Nephron (organoid): ENCODE data around the gene GOLPH3.

Experiments used
- H3K27ac Mint-ChIP-seq, 3 experiments: 2 replicates each; pipeline ENCODE4 v1.8.0; 2020; ENCODE audit warnings: mixed read lengths in 3 of 3, mild to moderate bottlenecking in 2 of 3, moderate library complexity in 1 of 3
- H3K27me3 Mint-ChIP-seq: 2 replicates; pipeline ENCODE4 v1.8.0; 2021; ENCODE audit warnings: low read depth, mild to moderate bottlenecking, moderate library complexity, mixed read lengths
- H3K36me3 Mint-ChIP-seq: 2 replicates; pipeline ENCODE4 v1.8.0; 2020; ENCODE audit warnings: low read depth, mixed read lengths
- H3K4me1 Mint-ChIP-seq: 2 replicates; pipeline ENCODE4 v1.8.0; 2020; ENCODE audit warnings: mixed read lengths
- H3K4me3 Mint-ChIP-seq, 3 experiments: 2 replicates each; pipeline ENCODE4 v1.8.0; 2020; ENCODE audit warnings: mild to moderate bottlenecking in 3 of 3, mixed read lengths in 3 of 3, moderate library complexity in 2 of 3
- H3K9me3 Mint-ChIP-seq: 2 replicates; pipeline ENCODE4 v1.8.0; 2020; ENCODE audit warnings: mixed read lengths
- CTCF ChIP-seq, 3 experiments: fragments of 200-600 bp; sonication (generic); IDR thresholded peaks; one replicate each; pipeline ENCODE4 v1.5.0; 2021; ENCODE audit warnings: antibody characterized with exemption in 3 of 3; ENCODE audit not compliant: unreplicated experiment in 3 of 3

GOLPH3 gene

GRCh38 chr5:32090755-32091128 lies 83.4 kb downstream of the GOLPH3 start:
- no peak overlapping the region for H3K4me3 Mint-ChIP-seq

GRCh38 chr5:32090026-32090754 lies 83.9 kb downstream of the GOLPH3 start:
- no peaks in the 10 kb centered on the region for H3K9me3 Mint-ChIP-seq
- no peak overlapping the region for H3K27ac Mint-ChIP-seq
- H3K36me3 Mint-ChIP-seq, result peaks cover 32% of the 10 kb centered on the region
- peaks cover under 1% of the 10 kb centered on the region for H3K4me1 Mint-ChIP-seq
- TF ChIP-seq CTCF (IDR thresholded peaks at IDR 0.05; ENCODE audit: unreplicated experiment in 3 of 3), result no peak
- H3K4me3 Mint-ChIP-seq, result no peak overlapping the region
- H3K27me3 Mint-ChIP-seq, result no peaks in the 10 kb centered on the region

More at GRCh38 chr5:32090755-32091128, 83.4 kb downstream of the GOLPH3 start:
- Mint-ChIP-seq H3K36me3 (peaks cover 33% of the 10 kb centered on the region), H3K27ac (no peak overlapping the region), H3K4me1 (peaks cover 4% of the 10 kb centered on the region), H3K9me3 (no peaks in the 10 kb centered on the region), H3K27me3 (no peaks in the 10 kb centered on the region)
- no peak for TF ChIP-seq CTCF (IDR thresholded peaks at IDR 0.05; ENCODE audit: unreplicated experiment in 3 of 3)

GRCh38 chr5:32089146-32090000 lies 84.7 kb downstream of the GOLPH3 start:
- no peak overlapping the region for H3K4me3 Mint-ChIP-seq
- TF ChIP-seq CTCF (IDR thresholded peaks at IDR 0.05; ENCODE audit: unreplicated experiment in 3 of 3), result no peak
- peaks cover 29% of the 10 kb centered on the region for H3K36me3 Mint-ChIP-seq
- H3K4me1 Mint-ChIP-seq, result no peaks in the 10 kb centered on the region
- no peaks in the 10 kb centered on the region for H3K27me3 Mint-ChIP-seq
- no peak overlapping the region for H3K27ac Mint-ChIP-seq
- no peaks in the 10 kb centered on the region for H3K9me3 Mint-ChIP-seq

- Mint-ChIP-seq H3K4me1 (no peaks in the 10 kb centered on the region), H3K36me3 (peaks cover 22% of the 10 kb centered on the region), H3K27me3 (no peaks in the 10 kb centered on the region), H3K27ac (no peak overlapping the region), H3K9me3 (no peaks in the 10 kb centered on the region), H3K4me3 (no peak overlapping the region)
- TF ChIP-seq CTCF (IDR thresholded peaks at IDR 0.05; ENCODE audit: unreplicated experiment in 3 of 3), result no peak
Observed at GRCh38 chr5:32088214-32088613, 85.9 kb downstream of the GOLPH3 start.

GRCh38 chr5:32087086-32088082 lies 86.7 kb downstream of the GOLPH3 start:
- Mint-ChIP-seq H3K4me1 (no peaks in the 10 kb centered on the region), H3K27me3 (no peaks in the 10 kb centered on the region), H3K9me3 (no peaks in the 10 kb centered on the region), H3K36me3 (peaks cover 21% of the 10 kb centered on the region), H3K27ac (no peak overlapping the region), H3K4me3 (no peak overlapping the region)
- no peak for TF ChIP-seq CTCF (IDR thresholded peaks at IDR 0.05; ENCODE audit: unreplicated experiment in 3 of 3)
